H1 (cell line): Measurements from ENCODE around the gene GLCE. TPM values are rescaled to one million over a fixed set of nuclear protein-coding genes. Genes with fewer than 3 reads are reported as not detected.

ENCODE experiments used
- FOSL1 ChIP-seq: IDR thresholded peaks from 2 replicates; pipeline ENCODE4 v1.6.1; 2011; ENCODE audit warnings: mild to moderate bottlenecking, low read depth, low read length, moderate library complexity; ENCODE audit not compliant: insufficient read depth
- POLR2AphosphoS5 ChIP-seq: IDR thresholded peaks from 2 replicates; pipeline ENCODE4 v1.6.1; 2011; ENCODE audit warnings: low read depth, low read length
- SIN3A ChIP-seq, 2 experiments: IDR thresholded peaks in 1 of 2; conservative IDR thresholded peaks in 1 of 2; 2 replicates each; pipeline ENCODE4 v1.6.1; 2011 to 2012; ENCODE audit warnings: low read length in 2 of 2, improper control_type of control experiment in 1 of 2, low read depth in 1 of 2, mild to moderate bottlenecking in 1 of 2
- SIX5 ChIP-seq: IDR thresholded peaks from 2 replicates; pipeline ENCODE4 v1.6.1; 2011; ENCODE audit warnings: mild to moderate bottlenecking, low read depth, low read length
- USF2 ChIP-seq: IDR thresholded peaks from 2 replicates; pipeline ENCODE4 v1.6.1; 2011; ENCODE audit warnings: low read length, improper control_type of control experiment
- polyA plus RNA-seq, 7 experiments: library from polyadenylated mRNA; depleted of rRNA in 3 of 7; stranded (reverse) in 5 of 7; unstranded in 2 of 7; fragments of >200 nt in 5 of 7; fragments of 200-250 nt in 2 of 7; gene quantifications; 1 replicate in 5 of 7; 2 replicates in 1 of 7; 4 replicates in 1 of 7; pipeline versions ENCODE4 v1.2.1 to v1.2.3, GENCODE V29; 2011 to 2013; ENCODE audit warnings: missing spikeins in 2 of 7, mixed read lengths in 2 of 7
- total RNA-seq: library from RNA; stranded (reverse); fragmentation: NEBNext Ultra II Directional; extraction: Animal tissue kit (Norgen Biotek cat#: 25700); gene quantifications from 2 replicates; pipeline ENCODE4 v1.2.1, GENCODE V29; 2021

The GLCE gene
- total and polyA plus RNA-seq, 2 of the 8 experiments (the other 6 are each of a cell fraction or from before 2014, with no cell fraction given), result 17.1 to 22.7 TPM

GRCh38 chr15:69141833-69142232 lies 18.6 kb upstream of the GLCE start (continued):
- TF ChIP-seq USF2, result no peak
- no peak for TF ChIP-seq POLR2AphosphoS5
- no peak for TF ChIP-seq SIN3A (conservative IDR thresholded peaks at IDR 0.05 in 1 of 2, IDR thresholded peaks at IDR 0.05 in 1 of 2; ENCODE audit: low read depth in 1 of 2, low read length in 2 of 2)
- TF ChIP-seq FOSL1, result no peak
- TF ChIP-seq SIX5, result no peak
